ENCODE data around the gene FIGNL2.
"Not testable (repeated sequence)": the region's sequence is repeated elsewhere in the genome, so short reads cannot be mapped to it uniquely, and the experiment has no call there.

Gene FIGNL2, protein sequence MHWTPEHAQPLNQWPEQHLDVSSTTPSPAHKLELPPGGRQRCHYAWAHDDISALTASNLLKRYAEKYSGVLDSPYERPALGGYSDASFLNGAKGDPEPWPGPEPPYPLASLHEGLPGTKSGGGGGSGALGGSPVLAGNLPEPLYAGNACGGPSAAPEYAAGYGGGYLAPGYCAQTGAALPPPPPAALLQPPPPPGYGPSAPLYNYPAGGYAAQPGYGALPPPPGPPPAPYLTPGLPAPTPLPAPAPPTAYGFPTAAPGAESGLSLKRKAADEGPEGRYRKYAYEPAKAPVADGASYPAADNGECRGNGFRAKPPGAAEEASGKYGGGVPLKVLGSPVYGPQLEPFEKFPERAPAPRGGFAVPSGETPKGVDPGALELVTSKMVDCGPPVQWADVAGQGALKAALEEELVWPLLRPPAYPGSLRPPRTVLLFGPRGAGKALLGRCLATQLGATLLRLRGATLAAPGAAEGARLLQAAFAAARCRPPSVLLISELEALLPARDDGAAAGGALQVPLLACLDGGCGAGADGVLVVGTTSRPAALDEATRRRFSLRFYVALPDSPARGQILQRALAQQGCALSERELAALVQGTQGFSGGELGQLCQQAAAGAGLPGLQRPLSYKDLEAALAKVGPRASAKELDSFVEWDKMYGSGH

DNA sequence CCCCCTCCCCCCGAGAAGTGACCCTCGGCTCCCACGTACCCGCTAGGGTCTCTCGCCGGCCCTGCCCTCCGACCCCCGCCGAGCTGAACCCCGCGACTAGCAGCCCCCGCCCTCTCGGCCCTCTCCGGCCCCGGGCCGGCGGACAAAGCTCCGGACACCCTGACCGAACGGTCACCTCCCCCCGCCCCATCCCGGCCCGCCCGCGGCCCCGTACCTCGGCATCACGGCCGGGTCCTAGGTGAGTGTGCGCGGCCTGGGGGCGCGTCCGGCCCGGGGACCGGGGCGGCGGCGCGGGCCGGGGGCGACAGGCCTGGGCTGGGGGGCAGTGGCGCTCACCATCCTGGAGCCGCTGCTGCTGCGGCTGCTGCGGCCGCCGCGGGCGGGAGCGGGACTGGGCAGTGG lies at the start of gene FIGNL2:
FIGNL2 (minus strand) TSS at position 393 of the 402 bp plus-strand sequence. CDS start 26,305 bp downstream, outside the sequence.
- DNase-seq: no peak

DNA sequence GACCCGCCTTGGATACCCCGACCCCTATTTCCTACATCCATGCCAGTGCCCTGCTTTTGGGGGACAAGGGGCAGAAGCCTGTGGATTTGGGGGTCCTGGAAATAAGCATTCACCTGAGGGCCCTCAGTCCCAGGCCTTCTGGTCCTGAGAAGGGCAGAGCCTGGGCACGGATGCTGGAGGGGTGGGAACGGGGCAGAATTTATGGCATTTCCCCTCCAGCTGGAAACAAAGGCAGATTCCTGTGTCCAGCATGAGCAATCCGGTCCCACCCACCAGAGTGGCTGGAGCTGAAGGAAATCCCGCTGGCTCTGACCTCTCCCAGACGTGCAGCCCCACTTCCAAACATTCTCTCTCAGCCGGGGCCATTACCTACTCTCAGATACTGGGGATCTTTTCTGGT lies 48.7 kb upstream of the FIGNL2 start:
- DNase-seq: no peak

DNA sequence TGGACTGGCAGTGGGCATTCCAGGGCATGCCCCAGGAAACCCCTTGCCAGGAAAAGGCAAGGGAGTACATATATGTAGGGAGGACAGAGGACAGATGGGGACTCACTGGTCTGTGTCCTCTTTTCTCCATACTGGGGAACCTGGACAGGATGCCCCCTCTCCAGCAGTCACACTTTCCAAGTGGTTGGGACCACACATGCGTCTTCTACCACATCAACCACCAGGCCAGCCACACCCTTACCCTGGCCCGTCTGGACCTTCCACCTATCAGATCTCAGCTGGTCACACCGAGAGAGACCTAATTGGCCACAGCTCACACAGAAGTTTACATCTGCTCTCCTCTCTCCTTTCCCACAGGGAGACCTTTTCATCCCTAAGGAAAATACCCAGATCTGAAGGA lies 47.7 kb upstream of the FIGNL2 start:
- DNase-seq: no peak

DNA sequence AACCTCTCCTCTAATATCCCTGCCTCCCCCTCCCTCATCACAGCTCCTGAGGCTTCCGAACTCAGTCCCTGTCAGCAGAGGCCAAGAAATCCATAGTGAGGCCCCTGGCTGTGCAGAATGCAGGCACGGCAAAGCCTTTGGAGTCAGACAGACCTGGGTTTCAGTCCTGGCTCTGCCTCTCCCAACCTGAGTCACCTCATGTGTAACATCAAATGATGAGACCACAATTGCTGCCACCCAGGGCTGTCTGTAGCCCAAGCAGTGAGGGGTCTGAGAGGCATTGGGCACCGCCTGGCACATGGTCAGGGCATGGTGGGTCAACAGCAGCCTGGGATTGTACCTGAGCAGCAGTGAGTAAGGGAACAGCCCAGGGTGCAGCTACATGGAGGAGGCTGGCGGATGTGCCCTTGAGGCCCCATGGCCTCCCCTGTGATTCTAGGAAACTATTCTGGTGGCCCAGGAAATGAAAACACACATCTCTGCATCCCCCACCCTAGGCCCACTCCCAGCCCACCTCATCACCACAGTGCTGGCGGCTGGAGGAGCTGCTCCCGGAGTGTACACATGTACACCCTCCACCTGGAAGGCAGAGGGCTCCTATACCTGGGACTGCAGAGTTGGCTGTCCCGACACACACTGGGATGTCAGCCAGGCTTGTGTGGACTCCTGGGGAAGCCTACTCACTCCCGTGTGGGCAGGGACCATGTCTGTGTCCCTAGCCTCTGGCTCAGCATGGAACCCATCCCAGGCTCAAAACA lies 47.0 kb upstream of the FIGNL2 start:
- no peak for DNase-seq

DNA sequence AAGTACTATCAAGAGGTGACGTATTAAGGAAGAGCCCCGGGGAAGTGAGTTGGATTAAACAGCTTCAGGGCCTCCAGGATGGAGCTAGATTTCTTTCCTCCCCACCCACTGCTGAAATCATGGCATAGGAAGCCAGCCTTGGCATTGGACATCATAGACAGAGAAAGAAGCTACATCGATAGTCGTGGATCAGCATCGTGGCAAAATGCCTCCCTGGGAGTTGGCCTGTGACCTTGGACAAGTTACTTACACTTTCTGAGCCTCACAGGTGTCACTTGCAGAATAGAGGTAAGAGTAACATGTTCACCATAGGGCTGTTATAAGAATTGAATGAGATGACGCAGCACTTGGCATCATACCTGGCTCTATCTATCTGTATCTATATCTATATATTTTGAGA lies 45.3 kb upstream of the FIGNL2 start:
- no peak for DNase-seq

DNA sequence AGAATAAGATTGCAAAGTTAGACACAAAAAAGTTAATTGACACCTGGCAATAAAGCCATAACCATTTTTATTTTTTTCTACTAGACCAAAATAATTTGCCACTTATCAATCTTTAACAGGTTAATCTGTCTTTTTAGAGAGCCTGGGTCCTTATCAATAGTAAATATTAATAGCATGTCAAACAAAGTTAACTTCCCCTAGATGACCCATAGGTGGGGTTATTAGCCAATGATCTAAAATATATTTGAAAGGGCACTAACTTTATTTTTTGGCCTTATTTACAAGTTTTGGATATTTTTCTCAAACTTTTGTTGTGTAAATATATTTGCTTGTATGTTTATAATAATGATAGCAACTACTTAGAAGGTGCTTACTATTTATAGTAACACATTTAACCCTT lies 43.3 kb upstream of the FIGNL2 start:
- DNase-seq: no peak

DNA sequence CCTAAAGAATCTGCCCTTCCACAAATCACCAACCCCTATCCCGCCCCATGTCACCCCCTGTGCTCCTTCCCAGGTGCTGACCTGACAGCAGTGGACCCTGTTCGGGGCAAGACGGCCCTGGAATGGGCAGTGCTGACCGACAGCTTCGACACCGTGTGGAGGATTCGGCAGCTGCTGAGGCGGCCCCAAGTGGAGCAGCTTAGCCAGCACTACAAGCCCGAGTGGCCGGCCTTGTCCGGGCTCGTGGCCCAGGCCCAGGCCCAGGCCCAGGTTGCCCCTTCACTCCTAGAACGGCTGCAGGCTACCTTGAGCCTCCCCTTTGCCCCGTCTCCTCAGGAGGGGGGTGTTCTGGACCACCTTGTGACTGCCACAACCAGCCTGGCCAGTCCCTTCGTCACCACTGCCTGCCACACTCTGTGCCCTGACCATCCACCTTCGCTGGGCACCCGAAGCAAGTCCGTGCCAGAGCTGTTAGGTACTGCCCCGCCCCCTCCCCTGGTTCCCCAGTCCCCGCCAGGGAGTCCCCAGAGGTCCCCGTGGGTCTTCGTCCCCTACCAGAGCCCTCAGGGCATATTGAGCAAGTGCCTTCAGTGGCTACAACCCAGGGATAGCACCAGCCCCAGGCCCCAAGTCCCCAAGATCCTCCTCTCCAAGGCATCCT lies 42.1 kb upstream of the FIGNL2 start:
- no peak for DNase-seq

DNA sequence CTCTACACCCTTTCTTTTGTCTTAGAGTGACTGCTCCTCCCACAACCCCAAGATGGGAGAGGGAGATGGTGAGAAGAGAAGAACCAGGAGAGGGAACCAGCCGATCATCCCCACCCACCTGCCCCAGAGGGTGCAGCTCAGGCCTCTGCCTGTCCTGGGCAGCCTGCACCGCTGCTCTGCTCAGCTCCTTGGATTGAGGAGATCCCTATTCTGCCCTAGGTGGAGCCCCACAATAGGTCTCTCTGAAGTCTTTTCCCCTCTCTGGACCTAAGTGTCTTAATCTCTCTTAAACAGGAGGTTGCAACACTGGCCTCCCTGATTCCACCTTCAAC lies 41.6 kb upstream of the FIGNL2 start:
- DNase-seq: no peak

DNA sequence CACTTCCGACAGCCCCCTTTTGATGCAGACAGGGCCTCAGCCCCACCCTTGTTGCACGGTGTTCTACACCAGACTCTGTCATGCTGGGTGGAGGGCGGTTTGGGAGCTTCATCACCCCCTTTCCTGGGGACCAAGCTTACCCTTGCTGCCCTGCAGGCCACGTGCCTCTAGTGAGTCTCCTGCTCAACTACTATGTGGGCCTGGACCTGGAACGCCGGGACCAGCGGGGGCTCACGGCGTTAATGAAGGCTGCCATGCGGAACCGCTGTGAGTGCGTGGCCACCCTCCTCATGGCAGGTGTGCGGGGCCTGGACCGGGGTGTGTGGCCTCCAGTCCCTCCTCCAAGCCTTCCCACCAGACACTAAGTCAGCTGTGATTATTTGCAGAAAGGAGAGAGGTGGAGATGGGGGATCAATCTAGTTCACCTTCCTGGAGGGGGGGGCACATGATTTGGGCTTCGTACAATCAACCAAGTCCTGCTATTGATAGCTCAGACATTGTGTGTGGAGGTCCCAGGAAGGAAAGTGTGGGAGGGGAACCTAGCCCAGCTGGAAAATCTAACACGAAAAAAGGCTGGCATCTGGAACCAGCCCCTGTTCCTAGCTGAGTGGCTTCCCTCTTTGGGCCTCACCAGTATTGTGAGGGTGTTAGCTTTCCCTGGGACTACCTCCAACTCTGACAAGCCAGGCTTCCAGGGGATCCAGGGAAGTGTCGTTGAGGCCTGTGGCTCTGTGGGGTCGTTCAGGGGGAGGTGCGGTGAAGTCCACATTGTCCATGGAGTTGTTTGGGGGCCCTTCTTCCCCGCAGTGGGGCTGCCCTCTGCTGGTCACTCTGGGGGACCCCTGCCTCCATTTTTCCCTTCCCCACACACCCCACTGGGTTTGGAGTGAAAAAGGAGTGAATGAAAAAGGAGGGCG lies 41.0 kb upstream of the FIGNL2 start:
- no peak for DNase-seq

DNA sequence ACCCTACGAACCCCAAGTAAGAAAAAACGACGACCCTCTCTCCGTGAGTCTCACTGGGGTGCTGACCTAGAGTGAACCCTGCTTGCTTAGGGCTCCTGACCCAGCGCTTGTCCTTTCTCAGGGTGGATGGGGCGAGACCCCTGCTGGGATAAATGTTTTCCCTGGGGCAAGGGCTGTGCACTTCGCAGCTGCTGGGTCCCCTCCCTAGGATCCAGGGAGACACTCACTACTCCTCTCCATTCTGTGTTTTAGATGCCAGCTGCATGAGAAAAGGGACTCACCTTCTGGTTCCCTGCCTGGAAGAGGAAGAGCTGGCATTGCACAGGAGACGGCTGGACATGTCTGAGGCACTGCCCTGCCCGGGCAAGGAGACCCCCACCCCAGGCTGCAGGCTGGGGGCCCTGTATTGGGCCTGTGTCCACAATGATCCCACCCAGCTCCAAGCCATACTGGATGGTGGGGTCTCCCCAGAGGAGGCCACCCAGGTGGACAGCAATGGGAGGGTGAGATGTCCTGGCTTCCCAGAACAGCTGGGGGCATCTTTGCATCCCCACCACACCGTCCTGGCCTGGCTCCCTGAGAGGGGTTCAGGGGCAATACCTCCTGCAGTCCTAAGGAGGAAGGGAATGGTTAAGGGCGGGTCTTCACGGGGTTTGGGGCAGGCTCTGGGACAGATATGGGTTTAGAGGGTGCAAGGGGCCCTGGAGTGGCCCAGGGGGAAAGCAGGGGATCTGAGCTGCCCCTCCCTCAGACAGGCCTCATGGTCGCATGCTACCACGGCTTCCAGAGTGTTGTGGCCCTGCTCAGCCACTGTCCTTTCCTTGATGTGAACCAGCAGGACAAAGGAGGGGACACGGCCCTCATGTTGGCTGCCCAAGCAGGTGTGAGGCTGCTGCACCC lies 40.0 kb upstream of the FIGNL2 start:
- no peak for DNase-seq

DNA sequence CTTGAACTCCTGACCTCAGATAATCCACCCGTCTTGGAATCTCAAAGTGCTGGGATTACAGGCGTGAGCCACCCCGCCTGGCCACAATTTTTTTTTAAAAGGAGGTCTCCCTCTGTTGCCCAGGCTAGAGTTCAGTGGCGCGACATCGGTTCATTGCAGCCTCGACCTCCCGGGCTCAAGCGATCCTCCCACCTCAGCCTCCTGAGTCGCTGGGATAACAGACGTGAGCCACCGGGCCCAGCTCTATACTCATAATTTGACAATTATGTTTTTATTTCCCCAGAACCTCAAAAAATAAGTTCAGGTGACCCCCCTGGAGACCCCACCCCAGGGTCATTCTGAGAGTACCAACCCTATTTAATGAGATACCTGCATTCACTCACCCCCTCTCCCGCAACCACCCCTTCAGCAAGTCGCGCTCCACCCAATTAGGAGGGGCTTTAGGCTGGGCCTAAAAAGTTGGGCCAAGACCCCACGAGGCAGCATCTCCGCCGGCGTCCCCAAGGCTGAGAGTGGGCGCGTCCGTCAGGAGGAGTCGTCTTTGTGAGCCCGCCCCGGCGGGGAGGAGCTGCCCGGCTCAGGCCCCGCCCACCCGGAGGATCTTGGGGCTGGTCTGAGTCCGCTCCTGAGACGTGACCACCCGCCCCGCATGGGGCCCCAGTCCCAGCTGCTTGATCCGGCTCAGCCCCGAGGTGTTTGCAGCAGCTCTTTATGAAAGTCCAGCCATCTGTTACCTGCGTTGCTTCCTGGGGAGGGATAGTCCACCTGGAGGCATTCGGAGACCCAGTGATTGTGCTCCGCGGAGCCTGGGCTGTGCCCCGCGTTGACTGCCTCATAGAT lies 39.2 kb upstream of the FIGNL2 start, which contains the start of gene ANKRD33:
ANKRD33 (plus strand) TSS at position 628 of the 840 bp plus-strand sequence; CDS start at position 712, 84 bp downstream.
- DNase-seq: peak; percentile 36

DNA sequence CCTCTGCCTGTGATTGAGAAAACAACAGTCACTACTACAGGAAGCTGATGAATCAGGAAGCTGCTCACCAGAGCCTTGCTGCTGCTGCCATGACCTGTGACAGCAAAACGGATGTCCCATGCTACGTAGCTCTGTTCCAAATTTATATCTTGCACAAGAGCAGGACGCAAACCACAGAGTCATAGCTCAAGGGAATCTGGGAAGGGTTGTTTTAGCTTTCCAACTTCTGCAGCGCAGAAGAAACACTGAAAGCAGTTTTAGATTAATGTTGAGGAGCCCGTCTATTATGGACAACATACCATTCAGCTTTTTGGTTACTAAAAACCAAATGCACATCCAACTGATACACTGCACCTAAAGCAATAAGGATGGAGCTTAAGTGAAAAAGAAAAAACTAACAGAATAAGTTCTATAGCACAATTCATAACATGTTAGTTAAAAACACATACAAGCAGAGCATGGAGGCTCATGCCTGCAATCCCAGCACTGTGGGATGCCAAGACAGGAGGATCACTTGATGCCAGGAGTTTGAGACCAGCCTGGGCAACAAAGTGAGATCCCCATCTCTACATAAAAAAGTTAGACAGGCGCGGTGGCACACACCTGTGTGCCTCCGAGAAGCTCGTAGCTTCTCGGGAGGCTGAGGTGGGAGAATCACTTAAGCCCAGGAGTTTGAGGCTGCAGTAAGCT lies 37.6 kb upstream of the FIGNL2 start:
- peak; percentile 57 for DNase-seq

DNA sequence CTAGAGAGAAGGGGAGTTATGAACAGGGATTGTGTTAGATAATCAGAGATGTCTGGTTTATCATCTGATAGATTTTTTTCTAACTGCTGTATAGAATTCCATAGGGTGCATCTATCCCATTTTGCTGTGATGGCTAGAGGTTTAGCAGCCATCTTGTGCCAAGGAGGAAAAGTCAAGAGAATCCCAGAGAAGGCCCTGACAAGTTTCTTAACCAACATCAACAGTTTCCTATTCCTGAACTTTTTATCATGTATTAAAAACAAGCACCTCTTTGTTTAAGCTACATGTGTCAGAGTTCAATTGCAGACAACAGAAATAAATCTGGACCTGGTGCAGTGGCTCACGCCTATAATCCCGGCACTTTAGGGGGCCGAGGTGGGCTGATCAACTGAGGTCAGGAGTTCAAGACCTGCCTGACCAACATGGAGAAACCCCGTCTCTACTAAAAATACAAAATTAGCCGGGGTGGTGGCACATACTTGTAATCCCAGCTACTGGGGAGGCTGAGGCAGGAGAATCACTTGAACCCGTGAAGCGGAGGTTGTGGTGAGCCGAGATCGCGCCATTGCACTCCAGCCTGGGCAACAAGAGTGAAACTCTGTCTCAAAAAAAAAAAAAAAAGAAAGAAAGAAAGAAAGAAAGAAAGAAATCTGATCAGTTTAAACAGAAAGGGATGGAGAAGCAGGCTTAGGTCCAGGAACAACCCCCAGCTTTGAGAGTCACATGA lies 36.9 kb upstream of the FIGNL2 start:
- not testable (repeated sequence) for DNase-seq

DNA sequence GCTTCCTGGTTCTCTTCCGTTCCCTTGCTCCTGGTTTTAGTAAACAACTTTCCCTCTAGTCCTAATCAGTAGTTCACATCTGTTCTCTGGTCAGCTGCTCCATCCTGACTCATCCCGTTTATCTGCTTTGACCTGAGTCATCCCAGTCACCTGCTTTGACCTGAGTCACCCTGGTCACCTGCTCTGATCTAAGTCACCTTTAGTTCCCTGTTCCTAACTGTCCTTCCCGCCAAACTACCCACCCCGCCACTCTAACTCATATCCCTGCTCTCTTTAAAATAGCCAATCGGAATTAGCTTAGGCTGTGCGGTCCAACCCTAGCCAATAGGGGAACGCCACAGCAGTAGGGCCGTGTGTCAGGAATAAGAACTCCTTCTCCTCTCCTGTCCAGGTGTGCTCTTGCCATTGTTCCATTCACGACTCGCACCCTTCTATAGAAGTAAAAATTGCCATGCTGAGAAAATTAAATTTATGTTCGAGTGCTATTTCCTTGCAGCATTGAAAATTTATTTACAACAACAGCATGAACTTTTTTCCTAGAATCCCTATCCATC lies 36.2 kb upstream of the FIGNL2 start:
- DNase-seq: no peak

DNA sequence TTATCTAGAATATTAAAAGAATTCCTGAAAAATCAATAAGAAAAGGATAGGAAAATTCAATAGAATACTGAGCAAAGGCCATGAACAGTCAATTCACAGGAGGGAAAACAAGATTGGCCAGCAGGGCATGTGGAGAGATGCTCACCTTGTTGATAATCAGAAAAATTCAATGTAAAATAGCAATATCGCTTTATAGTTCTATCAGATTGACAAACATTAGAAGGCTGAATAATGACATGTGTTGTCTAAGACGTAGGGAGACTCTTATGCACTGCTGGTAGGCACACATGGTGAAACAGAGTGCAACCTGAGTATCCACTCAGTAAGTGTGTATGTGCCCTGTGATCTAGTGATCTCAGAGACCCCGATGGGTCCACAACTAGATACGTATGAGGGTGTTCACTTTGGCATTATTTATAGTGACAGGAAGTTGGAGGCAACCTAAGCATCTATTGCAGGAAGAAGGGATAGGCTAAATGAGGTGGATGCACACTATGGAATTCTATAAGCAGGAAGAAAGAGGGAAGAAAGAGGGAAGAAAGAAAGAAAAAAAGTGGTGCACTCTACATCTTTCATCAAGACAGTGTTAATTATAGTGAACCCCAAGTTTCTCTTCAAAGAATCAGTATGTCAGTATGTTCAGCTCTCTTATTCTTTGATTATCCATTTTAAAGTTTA lies 35.6 kb upstream of the FIGNL2 start:
- no peak for DNase-seq

DNA sequence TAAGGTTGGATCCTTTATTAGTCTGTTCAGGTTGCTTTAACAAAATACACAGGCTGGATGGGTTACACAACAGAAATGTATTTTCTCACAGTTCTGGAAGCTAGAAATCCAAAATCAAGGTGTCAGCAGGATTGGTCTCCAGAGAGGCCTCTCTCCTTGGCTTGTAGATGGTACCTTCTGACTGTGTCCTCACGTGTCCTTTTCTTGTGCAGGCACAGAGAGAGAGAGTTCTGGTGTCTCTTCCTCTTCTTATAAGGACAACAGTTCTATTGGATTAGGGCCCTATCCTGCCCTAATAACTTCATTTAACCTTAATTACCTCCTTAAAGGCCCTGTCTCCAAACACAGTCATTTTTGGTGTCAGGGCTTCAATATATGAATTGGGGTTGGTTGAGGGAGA lies 34.8 kb upstream of the FIGNL2 start:
- no peak for DNase-seq

DNA sequence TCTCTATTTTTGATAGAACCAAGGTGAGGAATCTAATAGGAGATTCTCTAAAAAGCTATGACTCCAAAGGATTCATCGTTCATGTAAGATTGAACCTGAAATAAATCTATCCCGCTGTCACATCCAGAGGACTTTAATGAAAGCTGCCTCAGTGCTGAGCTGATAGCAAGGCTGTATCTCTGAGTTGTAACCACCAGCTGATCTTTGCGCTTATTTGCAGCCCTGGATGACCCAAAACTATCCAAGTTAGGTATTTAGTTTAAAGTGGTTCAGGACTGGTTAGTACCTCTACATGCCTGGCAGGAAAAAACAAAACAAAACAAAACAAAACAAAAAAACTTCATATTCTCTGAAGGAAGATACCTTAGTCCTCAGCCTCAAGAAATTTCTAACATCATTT lies 30.6 kb upstream of the FIGNL2 start:
- DNase-seq: no peak

DNA sequence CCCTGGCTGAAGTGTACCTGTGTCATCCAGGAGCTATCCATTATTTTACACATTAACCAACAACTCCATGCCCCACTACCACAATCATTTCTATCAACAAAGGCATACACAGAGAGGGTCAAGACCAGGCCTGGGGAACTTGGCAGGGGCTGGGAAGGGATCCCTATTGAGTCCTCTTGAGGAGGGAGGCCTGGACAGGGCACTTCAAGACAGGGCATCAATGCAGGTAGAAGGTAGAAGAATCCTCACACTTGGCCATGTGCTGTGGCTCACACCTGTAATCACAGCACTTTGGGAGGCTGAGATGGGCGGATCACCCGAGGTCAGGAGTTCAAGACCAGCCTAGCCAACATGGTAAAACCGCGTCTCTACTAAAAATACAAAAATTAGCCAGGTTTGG lies 26.0 kb upstream of the FIGNL2 start:
- no peak for DNase-seq
